B cell (primary cell): ENCODE results near the gene ADARB2.
A peak's percentile ranks its signal among the peaks of the same experiment; 100 is the strongest.

Experiments used
- EZH2 ChIP-seq: IDR thresholded peaks from 2 replicates; pipeline ENCODE4 v1.6.1; 2012; ENCODE audit warnings: borderline replicate concordance, low read depth, mild to moderate bottlenecking, moderate library complexity, low read length; ENCODE audit not compliant: insufficient read depth, poor library complexity, severe bottlenecking
- TF ChIP-seq, protein P1 (sequence below): fragments of 200-600 bp; IDR thresholded peaks from one replicate; pipeline ENCODE4 v1.8.0; 2022; ENCODE audit warnings: antibody characterized with exemption, mild to moderate bottlenecking

- TF ChIP-seq, protein P1, sequence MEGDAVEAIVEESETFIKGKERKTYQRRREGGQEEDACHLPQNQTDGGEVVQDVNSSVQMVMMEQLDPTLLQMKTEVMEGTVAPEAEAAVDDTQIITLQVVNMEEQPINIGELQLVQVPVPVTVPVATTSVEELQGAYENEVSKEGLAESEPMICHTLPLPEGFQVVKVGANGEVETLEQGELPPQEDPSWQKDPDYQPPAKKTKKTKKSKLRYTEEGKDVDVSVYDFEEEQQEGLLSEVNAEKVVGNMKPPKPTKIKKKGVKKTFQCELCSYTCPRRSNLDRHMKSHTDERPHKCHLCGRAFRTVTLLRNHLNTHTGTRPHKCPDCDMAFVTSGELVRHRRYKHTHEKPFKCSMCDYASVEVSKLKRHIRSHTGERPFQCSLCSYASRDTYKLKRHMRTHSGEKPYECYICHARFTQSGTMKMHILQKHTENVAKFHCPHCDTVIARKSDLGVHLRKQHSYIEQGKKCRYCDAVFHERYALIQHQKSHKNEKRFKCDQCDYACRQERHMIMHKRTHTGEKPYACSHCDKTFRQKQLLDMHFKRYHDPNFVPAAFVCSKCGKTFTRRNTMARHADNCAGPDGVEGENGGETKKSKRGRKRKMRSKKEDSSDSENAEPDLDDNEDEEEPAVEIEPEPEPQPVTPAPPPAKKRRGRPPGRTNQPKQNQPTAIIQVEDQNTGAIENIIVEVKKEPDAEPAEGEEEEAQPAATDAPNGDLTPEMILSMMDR = peak; percentile 41
- TF ChIP-seq EZH2 = no peak
These were observed 594.7 kb downstream of the ADARB2 start for GRCh38 chr10:1142596-1142995.
